Mammary epithelial cell (primary cell): Measurements from ENCODE around the gene GRID1.

Source experiments
- EZH2 ChIP-seq: IDR thresholded peaks from 2 replicates; pipeline ENCODE4 v1.6.1; 2012; ENCODE audit warnings: low read length, inconsistent platforms, borderline replicate concordance
- TF ChIP-seq, protein P1 (sequence below), 2 donors: IDR thresholded peaks in 1 of 2; conservative IDR thresholded peaks in 1 of 2; 2 replicates each; pipeline ENCODE4 v1.5.1; 2011 to 2012; ENCODE audit warnings: inconsistent platforms in 2 of 2, low read length in 2 of 2, mild to moderate bottlenecking in 2 of 2, control low read depth in 1 of 2, low read depth in 1 of 2; ENCODE audit not compliant: insufficient read depth in 1 of 2; ENCODE audit errors: extremely low read depth in 1 of 2

DNA sequence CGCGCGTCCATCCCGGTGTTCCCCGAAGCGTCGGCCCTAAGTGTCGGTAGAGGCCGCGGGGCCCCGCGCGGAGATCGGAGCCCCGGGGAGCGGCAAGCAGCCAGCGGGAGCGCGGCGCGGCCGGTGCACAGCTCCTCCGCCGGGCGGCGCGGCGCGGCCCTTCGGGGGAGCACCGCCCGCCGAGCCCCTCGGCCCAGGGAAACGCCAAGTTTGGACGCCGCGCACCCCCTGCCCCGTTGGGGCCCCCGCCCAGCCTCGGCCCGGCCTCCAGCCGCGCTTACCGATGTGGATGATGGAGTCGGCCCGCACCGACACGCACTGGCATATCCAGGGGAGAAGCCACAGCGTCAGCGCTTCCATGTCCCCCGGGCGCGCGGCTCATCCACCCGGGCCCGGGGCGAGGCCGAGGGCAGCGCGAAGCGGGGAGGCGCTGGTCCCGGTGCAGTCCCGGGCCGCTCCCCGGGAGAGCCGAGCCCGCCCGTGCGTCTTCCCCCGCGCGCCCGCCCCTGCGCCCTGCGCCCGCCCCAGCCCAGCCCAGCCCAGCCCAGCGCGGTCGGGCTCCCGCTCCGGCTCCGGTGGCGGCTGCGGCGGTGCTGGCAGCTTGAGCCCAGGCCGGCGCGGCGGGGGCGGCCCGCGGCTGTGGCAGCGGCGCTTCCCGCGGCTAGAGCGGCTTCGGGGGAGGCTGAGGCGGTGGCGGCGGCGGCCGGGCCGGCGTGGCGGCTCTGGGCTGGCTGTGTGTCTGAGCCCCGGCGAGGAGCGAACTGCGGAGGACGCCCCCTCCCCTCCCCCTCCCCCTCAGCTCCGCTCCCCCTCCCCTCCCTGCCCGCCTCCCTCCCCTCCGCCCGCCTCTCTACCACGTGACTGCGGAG lies at the start of gene GRID1:
- TF ChIP-seq, protein P1, sequence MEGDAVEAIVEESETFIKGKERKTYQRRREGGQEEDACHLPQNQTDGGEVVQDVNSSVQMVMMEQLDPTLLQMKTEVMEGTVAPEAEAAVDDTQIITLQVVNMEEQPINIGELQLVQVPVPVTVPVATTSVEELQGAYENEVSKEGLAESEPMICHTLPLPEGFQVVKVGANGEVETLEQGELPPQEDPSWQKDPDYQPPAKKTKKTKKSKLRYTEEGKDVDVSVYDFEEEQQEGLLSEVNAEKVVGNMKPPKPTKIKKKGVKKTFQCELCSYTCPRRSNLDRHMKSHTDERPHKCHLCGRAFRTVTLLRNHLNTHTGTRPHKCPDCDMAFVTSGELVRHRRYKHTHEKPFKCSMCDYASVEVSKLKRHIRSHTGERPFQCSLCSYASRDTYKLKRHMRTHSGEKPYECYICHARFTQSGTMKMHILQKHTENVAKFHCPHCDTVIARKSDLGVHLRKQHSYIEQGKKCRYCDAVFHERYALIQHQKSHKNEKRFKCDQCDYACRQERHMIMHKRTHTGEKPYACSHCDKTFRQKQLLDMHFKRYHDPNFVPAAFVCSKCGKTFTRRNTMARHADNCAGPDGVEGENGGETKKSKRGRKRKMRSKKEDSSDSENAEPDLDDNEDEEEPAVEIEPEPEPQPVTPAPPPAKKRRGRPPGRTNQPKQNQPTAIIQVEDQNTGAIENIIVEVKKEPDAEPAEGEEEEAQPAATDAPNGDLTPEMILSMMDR (conservative IDR thresholded peaks at IDR 0.05 in 1 of 2, IDR thresholded peaks at IDR 0.05 in 1 of 2; ENCODE audit: extremely low read depth in 1 of 2, insufficient read depth in 1 of 2, low read depth in 1 of 2, low read length in 2 of 2) = no peak
- TF ChIP-seq EZH2 = no peak
